RWPE1 (cell line): ENCODE data around the gene ANKFY1.

ENCODE experiments used
- CTCF ChIA-PET: fragments of 350-600 bp; sonication (Branson Sonifier 250); formaldehyde crosslinking; extraction: SDS; loops from one replicate; lab custom pipeline; 2021; lab: Yijun Ruan, JAX
- POLR2A ChIA-PET: fragments of 400-600 bp; formaldehyde crosslinking; extraction: SDS; loops from one replicate; lab custom pipeline; 2020; ENCODE audit warnings: antibody characterized with exemption; ENCODE audit not compliant: low non-redundant PET; lab: Yijun Ruan, JAX
- DNase-seq: peaks from one replicate; pipeline ENCODE4 v3.0.0; 2012; ENCODE audit warnings: low spot score
- H3K27ac ChIP-seq: fragments of 450-650 bp; 2 replicates; pipeline ENCODE4 v1.5.1; 2017
- CTCF ChIP-seq: fragments of 450-650 bp; conservative IDR thresholded peaks from 2 replicates; pipeline ENCODE4 v1.5.1; 2017; ENCODE audit warnings: low read depth, mild to moderate bottlenecking

The ANKFY1 gene

DNA sequence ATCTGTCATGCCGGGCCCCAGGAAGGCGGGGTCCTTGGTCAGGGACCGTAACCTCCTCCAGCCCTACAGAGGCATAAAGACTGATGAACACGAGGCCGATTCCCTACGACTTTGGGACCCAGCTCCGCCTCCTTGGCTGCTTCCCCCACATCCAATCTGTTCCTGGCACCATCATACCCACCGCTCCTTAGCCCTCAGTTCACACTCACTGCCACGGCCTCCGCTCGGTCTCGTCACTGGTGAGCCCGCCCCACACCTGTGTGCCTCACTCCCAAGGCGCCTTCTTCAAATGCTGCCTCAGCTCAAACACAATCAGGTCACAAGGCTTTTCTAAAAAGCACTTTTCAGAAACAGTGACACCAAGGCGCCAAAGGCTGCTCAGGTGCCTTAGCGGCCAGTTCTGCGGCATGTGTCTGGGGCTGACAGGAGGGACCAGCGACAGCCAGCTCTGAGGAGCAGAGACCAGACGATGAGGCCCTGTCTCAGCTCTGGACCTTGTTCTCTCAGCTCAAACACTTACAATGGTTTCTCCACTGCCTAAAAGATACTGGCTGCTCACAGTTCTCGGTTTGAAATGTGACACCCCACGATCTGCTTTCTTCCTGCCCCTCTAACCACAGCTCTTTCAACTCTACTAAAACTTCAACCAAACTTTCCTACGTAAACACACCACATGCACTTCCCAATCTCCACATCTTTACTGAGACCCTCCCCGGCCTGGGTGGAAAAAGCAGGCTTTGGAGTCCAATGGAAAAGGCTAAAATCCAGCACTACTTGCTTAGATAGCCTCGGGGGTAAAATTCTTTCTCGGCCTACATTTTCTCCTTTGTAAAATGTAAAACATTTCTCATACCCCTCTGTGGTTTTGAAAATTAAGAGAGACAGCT lies 87.6 kb downstream of the ANKFY1 start:
- ChIA-PET CTCF (interaction anchor here (1.1 kb wide), 1 partner anchor 14 kb away, joined by 3 read pairs; no protein-coding TSS in a partner anchor), POLR2A (no interaction called here)
- H3K27ac ChIP-seq: peak overlapping the region; percentile 4; the same call in 1 of the 2 replicates

GRCh38 chr17:4174556-4174955 lies 89.2 kb downstream of the ANKFY1 start:
- CTCF ChIA-PET: no interaction called here
- POLR2A ChIA-PET: no interaction called here
- no peak overlapping the region for H3K27ac ChIP-seq
- TF ChIP-seq CTCF: no peak
- DNase-seq: no peak

More for the DNA sequence above, 87.6 kb downstream of the ANKFY1 start:
- no peak for DNase-seq
- TF ChIP-seq CTCF: no peak

GRCh38 chr17:4173781-4174180 lies 90.0 kb downstream of the ANKFY1 start:
- DNase-seq: no peak
- no peak for TF ChIP-seq CTCF
- ChIA-PET POLR2A (no interaction called here), CTCF (no interaction called here)
- H3K27ac ChIP-seq: peak overlapping the region; percentile 19; the same call in 1 of the 2 replicates

GRCh38 chr17:4172356-4172755 lies 91.4 kb downstream of the ANKFY1 start:
- no peak overlapping the region for H3K27ac ChIP-seq
- TF ChIP-seq CTCF: no peak
- no peak for DNase-seq
- ChIA-PET POLR2A (no interaction called here), CTCF (no interaction called here)

DNA sequence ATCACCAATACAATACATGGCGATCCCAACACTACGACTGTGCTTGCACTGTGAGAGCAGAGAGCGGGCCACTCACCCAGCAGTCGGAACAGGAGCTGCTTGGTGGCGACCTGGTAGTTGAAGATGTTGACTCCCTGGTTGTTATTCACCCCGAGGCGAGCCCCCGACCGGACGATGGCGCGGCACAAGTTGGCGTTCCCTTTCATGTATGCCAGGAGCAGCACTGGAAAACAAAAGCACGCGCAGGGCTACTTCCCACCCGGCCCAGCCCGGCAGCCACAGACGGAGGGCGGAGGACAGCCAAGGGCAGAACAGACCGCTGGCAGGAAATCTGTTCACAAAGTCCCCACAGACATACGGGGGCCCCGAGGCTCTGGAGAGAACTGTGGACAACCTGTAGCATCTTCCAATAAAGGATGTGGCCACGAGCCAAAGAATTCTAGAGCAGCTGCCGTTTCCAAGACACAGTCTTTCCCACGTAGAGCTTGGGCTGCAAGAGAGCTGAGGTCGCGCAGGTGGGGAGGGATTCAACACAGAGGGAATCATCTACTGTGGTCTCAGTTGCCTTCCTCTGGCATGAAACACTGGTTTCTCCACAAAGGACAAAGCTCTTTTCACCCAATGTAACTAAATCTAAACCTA lies 93.0 kb downstream of the ANKFY1 start:
- no peak for DNase-seq
- POLR2A ChIA-PET: no interaction called here
- TF ChIP-seq CTCF: no peak
- CTCF ChIA-PET: no interaction called here
- H3K27ac ChIP-seq: peak overlapping the region; percentile 10; the same call in 1 of the 2 replicates

DNA sequence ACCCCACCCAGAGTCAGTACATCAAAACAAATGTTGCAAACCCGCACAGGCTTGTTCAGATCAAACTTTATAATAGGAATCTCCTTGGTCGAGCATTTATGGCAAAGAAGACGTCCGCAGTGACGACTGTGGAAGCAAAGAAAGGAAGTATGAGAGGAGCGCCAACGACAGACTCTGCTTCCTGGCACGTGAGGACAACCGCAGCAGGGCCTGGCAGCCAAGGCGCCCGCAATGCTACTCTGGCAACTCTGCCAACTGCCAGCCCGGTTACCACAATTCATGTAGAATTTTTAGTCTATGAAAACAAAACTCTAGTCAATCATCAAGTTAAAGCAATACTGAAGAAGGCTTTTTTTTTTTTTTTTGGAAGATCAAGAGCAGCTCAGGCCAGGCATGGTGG lies 96.0 kb downstream of the ANKFY1 start:
- no peak overlapping the region for H3K27ac ChIP-seq
- ChIA-PET POLR2A (no interaction called here), CTCF (interaction anchor here (0.6 kb wide), 1 partner anchor 10 kb away, joined by 4 read pairs; no protein-coding TSS in a partner anchor)
- TF ChIP-seq CTCF: no peak
- no peak for DNase-seq
